Germinal center (tissue), 1 donor: ENCODE results near the gene GAREM2.

Source experiments
- DNase-seq: peaks from one replicate; pipeline ENCODE4 v3.0.0; 2012; ENCODE audit warnings: mixed read lengths, low spot score

Gene GAREM2

GRCh38 chr2:26169681-26170414, 3.0 kb upstream of the GAREM2 start:
- no peak for DNase-seq

- DNase-seq, result no peak
Observed at GRCh38 chr2:26170795-26171194, 2.1 kb upstream of the GAREM2 start.

GRCh38 chr2:26172189-26172870, 558 bp upstream of the GAREM2 start:
- no peak for DNase-seq

GRCh38 chr2:26173776-26174482, 1.0 kb downstream of the GAREM2 start:
- DNase-seq, result no peak

GRCh38 chr2:26174691-26175465, 2.0 kb downstream of the GAREM2 start:
- no peak for DNase-seq

- DNase-seq, result no peak
Observed at GRCh38 chr2:26175466-26176278, 2.8 kb downstream of the GAREM2 start.

- no peak for DNase-seq
Observed at GRCh38 chr2:26176279-26176615, 3.4 kb downstream of the GAREM2 start.

GRCh38 chr2:26177122-26177521, 4.2 kb downstream of the GAREM2 start:
- DNase-seq, result no peak

- DNase-seq, result no peak
Observed at GRCh38 chr2:26178246-26178645, 5.4 kb downstream of the GAREM2 start.

- DNase-seq, result no peak
Observed at GRCh38 chr2:26178746-26179436, 6.0 kb downstream of the GAREM2 start.

- no peak for DNase-seq
Observed at GRCh38 chr2:26179446-26179913, 6.6 kb downstream of the GAREM2 start.

GRCh38 chr2:26182441-26182840, 9.6 kb downstream of the GAREM2 start:
- DNase-seq, result no peak

- DNase-seq, result no peak
Observed at GRCh38 chr2:26182887-26183630, 10.2 kb downstream of the GAREM2 start.

GRCh38 chr2:26184121-26184520, 11.2 kb downstream of the GAREM2 start:
- DNase-seq, result no peak

- DNase-seq, result peak; percentile 90
Observed at GRCh38 chr2:26184555-26185303, 11.8 kb downstream of the GAREM2 start.

GRCh38 chr2:26185304-26185928, 12.5 kb downstream of the GAREM2 start:
- no peak for DNase-seq

GRCh38 chr2:26185954-26186770, 13.3 kb downstream of the GAREM2 start:
- no peak for DNase-seq

- DNase-seq, result no peak
Observed at GRCh38 chr2:26187114-26187513, 14.2 kb downstream of the GAREM2 start.
